GM21723 (cell line): ENCODE data around the gene INCA1.
"Not testable (repeated sequence)": the region's sequence is repeated elsewhere in the genome, so short reads cannot be mapped to it uniquely, and the experiment has no call there.

ENCODE experiments used
- ATAC-seq: cut with Tn5 transposase; IDR thresholded peaks from one replicate; pipeline ENCODE4 v1.9.1; 2021; ENCODE audit warnings: mild to moderate bottlenecking, moderate library complexity; ENCODE audit not compliant: unreplicated experiment

INCA1 gene, protein sequence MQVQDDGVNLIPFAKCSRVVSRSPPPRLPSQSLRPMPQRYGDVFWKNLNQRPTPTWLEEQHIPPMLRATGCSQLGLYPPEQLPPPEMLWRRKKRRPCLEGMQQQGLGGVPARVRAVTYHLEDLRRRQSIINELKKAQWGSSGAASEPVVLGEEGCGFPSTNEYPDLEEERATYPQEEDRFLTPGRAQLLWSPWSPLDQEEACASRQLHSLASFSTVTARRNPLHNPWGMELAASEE

DNA sequence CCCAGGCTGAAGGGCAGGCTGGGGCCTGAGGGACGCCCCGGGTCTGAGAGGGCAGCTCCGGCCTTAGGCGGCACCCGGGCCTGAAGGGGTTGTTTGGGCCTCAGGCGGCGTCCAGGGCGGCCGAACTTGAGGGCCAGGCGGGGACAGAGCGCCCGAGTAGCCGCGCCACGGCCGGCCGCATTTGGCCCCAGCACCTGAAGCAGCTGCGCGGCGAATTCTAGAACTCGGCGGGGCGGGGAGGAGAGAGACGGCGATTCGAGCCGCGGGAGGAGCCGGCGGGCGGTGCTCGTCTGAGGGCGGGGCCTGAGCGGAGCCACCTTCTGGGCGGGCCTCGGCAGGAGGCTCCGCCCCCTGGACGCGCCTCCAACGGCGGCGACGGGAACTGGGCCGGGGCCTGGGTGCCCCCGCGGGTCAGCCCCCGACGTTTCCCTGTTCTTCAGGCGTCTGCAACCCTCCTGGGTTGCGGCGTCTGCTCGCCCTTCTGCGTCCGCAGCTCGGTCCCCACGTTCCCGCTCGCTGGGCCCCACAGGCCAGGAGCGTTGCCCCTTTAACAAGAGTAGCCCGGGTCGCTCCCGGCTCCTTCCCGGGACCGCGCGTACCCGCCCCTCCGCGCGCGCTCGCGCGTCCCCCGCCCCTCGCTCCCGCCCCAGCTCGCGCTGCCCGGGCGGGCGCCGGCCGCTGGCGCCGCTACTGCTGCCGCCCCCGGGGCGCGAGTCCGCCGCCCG lies at the start of gene INCA1, which contains the start of gene KIF1C:
Gene INCA1 (minus strand): TSS at position 221 of the 725 bp plus-strand sequence. CDS start 3,085 bp downstream, outside the sequence.
Gene KIF1C (plus strand): TSS at position 649 of the 725 bp plus-strand sequence. CDS start 2,297 bp downstream, outside the sequence.
- ATAC-seq, result peak; percentile 85

DNA sequence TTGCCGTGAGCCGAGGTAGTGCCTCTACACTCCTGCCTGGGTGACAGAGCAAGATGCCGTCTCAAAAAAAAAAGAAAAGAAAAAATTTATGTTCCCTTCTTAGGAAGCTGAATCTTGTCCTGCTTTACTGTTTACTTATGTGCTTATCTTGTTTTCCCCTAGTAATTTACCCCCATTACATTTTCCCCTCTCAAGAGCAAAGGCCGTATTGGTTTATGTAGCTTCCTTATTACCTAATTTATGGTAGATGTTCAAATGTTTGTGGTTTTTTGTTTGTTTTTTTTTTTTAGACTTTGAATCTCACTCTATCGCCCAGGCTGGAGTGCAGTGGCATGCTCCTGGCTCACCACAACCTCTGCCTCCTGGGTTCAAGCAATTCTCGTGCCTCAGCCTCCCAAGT lies 48.2 kb upstream of the INCA1 start:
- no peak for ATAC-seq

DNA sequence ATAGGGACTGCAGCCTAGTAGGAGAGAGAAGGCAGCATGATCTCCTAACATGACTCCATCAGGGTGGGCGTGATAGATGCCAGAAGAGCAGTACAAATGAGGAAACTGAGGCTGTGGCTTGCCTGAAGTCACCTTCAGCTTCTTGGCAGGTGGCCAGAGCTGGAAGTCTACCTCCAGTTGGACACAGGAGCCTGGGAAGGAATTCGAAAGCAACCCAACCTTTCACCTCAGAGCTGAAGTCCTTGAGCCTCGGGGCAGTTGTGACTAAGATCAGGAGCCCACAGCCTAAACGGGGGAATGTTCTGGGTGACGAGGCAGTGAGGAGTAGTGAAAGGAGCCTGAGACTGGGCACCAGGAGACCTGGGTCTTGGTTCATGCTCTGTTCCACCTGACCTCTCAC lies 47.3 kb upstream of the INCA1 start:
- no peak for ATAC-seq

DNA sequence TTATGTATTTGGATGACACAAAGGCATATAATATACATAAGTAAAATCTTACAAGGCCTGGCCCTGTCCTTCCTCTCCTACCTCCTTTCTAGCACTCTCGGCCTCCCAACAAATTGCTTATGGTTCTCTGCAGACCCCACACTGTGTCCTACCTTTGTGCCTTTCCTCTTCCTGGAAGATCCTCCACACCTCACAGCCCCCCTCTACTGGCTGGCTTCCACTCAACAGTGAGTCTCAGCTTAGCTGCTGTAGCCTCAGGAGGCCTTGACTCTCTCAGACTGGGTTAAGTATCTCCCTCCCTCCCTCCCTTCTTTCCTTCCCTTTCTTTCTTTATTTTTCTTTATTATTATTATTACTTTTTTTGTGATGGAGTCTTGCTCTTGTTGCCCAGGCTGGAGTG lies 46.2 kb upstream of the INCA1 start:
- no peak for ATAC-seq

DNA sequence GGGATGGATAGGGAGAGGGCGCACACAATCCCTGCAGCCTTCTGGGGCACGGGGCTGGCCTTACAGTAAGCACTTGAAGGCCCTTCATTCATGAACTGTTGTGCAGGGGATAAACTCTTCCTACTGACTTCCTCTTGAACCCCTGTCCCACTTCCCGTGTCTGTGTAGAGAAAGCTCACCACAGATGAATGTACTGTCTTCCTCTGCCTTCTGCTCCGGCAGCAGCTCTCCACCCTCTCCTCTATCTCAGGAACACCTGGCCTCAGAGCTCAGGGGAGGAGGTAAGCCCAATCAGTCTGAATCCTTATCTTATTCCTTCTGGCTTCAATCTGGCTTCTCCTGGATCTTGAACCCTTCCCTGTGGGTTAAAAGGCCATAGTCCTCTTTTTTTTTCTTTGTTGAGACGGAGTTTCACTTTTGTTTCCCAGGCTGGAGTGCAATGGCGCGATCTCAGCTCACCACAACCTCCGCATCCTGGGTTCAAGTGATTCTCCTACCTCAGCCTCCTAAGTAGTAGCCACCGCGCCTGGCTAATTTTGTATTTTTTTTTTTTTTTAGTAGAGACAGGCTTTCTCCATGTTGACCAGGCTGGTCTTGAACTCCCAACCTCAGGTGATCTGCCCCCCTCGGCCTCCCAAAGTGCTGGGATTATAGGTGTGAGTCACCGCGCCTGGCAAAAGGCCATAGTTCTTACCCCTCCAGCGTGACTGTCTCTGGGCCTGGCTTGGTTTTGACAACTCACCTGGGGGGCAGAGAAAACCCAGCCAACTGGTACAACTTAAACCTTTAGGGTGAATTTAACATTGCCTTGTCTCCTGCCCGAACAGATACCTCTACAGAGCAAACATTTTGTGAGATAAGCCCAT lies 45.1 kb upstream of the INCA1 start:
- no peak for ATAC-seq

DNA sequence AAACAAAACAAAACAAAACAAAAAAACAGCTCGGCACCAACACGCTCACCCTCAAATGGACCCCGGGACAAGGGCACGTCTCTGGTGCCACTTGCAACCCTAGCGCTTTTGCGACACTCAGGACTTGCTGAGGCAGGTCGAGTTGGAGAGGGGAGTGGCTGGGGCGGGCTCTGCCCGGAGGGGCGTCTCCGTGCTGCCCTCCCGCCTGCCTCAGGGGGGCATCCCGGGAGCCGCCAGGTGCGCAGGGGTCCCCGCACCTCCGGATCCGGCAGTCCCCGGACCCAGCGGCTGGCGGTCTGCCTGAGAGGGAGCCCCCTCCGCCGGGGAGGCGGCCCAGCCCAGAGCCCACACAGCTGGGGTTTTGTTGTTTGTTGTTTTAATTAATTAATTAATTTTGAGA lies 38.0 kb upstream of the INCA1 start, which contains the start of gene SLC52A1:
Gene SLC52A1 (minus strand): TSS at position 112 of the 400 bp plus-strand sequence. CDS start 820 bp downstream, outside the sequence.
- no peak for ATAC-seq

DNA sequence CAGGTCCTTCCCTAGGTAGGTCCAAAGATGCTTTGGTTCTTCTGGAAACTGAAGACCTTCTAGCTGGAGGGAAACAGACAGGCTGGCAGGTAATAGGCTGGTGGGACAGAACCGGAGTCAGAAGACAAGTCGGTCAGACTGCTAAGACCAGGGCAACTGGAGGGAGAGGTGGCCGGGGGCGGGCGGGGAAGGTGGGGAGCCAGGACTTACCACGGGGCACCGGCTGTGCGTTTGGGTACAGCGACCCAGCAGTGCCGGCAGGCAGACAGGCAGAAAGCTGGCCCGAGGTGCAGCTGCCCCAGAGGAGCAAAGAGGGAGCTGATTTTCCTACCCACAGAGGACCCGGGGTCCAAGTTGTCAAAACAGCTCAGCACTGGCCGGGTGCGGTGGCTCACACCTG lies 37.3 kb upstream of the INCA1 start:
- no peak for ATAC-seq

DNA sequence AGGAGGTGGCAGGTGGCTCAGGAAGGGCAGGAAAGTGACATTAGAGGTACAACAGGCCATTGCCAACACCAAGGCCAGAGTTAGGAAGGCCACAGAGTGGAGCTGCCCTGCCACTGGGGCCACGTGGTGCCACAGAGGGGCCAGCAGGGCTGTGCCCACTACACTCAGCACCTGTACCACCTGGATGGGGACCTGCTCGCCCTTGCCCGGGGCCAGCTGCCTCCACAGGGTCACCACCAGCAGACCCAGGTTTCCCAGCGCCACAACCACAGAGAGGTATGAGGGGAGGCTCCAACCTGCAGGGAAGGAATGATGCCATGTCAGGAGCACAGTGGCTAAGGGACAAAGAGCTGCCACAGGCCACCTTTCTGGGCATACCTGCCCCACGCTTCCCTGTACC lies 36.7 kb upstream of the INCA1 start:
- ATAC-seq, result no peak

DNA sequence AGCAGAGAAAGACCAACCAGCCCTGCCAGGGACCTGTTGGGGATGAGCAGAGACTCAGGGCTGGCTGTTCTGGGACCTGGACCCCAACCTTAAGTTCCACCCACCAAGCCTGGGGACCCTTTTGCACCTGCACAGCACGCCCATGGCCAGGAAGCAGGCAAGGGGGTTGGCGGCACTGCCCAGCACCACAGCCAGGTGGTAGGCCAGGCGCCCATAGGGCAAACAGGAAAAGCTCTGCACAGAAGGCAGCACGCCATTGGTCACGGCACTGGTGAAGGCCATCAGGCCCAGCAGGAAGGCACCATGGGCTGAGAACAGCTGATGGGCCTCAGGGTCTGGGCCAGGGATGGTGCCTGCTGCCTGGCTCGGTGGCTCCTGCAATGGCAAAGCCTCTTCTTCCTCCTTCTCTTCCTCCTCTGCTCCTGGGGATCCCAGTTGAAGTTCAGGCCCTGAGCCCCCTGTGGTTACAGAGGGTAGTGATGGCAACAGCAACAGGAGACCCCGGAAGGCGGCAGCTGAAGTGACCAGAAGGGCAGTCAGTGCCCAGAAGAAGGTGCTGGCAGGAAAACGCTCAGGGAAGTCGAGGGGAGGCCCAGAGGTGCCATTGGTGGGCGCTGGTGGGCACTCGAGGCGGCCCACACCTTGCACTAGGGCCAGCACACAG lies 36.2 kb upstream of the INCA1 start:
- ATAC-seq, result no peak

DNA sequence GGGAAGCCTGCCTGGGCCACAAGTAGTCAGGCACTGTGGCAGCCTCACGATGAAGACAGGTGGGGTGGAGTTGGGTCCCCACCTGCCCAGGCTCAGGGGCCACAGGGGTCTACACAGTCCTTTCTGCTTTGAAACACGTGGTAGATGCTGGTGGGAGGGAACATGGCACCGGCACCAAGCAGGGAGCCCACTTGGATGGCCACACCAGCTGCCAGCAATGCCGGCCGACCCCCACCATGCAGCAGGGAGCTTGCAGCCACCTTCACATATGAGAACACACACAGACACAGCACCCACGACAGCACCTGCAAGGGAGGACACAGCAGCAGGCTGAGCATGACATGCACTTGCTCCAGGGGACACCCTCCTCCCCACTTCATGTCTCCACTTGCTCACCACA lies 35.5 kb upstream of the INCA1 start:
- ATAC-seq, result no peak

DNA sequence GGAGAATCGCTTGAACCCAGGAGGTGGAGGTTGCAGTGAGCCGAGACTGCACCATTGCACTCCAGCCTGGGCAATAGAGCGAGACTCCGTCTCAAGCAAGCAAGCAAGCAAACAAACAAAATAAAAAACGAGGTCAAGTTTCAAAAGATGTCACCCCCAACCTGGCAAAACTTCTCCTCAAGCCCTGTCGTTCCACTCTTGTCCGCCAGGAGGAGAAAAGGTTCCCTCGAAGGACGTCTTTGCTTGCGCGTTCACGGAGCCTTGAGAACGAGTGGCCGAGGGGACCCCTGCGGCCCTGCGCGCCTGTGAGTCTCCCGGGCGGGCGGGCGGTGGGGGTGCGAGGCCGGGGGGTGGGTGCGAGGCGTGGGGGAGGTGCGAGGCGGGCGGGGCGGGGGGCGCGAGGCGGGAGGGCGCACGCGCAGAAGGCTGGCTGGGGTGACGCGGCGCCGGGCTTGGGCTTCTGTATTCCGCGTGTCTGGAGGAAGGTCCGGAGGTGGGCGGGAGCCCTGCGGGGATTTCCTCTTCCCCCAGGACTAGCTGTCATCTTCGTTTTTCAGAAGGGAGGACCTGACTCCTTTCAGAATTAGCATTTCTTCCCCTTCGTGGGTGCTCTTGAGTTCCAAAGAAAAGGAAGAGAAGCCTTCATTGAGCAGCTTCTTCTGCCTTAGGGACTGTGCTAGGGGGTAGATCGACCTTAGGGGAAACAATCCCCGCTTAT lies 34.2 kb upstream of the INCA1 start:
- peak; percentile 69 for ATAC-seq

DNA sequence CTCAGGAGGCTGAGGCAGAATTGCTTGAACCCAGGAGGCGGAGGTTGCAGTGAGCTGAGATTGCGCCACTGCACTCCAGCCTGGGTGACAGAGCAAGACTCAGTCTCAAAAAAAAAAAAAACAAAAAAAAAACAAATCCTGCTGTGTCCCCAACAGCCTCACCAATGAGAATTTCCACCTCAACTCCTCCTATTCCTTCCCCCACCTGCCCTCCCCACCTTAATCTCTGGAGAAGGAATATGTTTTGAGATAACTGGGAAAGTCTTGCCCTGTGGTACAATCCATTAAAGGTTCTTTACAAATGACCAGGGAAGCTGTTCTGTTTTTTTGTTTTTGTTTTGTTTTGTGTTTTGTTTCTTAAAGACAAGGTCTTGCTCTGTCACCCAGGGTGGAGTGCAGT lies 32.8 kb upstream of the INCA1 start:
- not testable (repeated sequence) for ATAC-seq

DNA sequence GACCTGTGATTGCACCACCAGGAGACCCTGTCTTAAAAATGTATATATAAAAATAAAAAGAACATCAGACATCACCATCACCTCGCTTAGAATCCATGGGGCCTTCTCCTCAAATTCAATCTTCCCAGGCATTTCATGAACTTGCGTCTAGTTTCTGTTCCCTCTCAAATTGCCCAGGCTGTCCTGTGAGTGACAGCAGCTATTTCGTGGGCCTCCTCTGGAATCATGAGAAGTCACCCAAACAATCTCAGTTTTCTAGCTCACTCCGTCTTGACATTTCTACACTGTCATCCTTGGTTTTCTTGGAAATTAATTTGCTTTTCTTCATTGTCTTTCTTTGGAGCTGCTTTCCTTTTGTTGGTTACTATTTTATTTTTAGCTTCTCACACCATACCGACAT lies 30.6 kb upstream of the INCA1 start:
- ATAC-seq, result no peak

DNA sequence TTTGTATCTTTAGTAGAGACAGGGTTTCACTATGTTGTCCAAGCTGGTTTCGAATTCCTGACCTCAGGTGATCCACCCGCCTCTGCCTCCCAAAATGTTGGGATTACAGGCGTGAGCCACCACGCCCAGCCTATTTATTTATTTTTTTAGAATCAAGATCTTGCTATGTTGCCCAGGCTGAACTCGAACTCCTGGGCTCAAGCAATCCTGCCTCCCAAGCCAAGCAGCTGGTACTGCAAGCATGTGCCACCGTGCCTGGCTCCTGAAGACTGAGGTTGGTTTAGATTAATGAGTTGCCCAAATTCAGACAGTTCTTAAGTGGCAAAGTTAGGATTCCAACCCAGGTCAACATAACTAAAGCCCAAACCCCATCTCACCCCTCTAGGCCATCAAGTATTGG lies 30.0 kb upstream of the INCA1 start:
- ATAC-seq, result no peak

DNA sequence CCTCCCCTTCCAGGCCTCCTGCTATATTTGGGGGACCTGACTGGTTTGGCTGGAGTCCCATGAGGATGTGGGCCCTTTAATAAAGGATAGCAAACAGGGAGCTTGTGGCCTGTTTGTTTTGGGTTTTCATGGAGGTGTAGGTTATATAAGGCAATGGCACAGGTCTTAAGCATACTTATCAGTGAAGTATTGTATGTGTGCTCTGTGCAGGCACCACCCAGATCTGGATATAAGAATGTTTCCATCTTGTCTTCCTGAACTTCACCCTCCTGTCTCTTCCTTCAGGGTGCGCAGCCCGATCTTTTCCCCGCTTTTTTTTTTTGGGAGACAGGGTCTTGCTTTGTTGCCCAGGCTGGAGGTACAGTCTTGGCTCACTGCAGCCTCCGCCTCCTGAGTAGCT lies 27.3 kb upstream of the INCA1 start:
- no peak for ATAC-seq

DNA sequence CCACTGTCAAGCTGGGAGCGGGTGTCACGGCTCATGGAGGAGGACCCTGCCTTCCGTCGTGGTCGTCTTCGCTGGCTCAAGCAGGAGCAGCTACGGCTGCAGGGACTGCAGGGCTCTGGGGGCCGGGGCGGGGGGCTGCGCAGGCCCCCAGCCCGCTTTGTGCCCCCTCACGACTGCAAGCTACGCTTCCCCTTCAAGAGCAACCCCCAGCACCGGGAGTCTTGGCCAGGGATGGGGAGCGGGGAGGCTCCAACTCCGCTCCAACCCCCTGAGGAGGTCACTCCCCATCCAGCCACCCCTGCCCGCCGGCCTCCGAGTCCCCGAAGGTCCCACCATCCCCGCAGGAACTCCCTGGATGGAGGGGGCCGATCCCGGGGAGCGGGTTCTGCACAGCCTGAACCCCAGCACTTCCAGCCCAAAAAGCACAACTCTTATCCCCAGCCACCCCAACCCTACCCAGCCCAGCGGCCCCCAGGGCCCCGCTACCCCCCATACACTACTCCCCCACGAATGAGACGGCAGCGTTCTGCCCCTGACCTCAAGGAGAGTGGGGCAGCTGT lies 26.3 kb upstream of the INCA1 start:
- no peak for ATAC-seq

DNA sequence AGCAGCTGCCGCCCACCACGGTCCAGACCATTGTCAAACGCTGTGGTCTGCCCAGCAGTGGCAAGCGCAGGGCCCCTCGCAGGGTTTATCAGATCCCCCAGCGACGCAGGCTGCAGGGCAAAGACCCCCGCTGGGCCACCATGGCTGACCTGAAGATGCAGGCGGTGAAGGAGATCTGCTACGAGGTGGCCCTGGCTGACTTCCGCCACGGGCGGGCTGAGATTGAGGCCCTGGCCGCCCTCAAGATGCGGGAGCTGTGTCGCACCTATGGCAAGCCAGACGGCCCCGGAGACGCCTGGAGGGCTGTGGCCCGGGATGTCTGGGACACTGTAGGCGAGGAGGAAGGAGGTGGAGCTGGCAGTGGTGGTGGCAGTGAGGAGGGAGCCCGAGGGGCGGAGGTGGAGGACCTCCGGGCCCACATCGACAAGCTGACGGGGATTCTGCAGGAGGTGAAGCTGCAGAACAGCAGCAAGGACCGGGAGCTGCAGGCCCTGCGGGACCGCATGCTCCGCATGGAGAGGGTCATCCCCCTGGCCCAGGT lies 24.9 kb upstream of the INCA1 start:
- ATAC-seq, result no peak

DNA sequence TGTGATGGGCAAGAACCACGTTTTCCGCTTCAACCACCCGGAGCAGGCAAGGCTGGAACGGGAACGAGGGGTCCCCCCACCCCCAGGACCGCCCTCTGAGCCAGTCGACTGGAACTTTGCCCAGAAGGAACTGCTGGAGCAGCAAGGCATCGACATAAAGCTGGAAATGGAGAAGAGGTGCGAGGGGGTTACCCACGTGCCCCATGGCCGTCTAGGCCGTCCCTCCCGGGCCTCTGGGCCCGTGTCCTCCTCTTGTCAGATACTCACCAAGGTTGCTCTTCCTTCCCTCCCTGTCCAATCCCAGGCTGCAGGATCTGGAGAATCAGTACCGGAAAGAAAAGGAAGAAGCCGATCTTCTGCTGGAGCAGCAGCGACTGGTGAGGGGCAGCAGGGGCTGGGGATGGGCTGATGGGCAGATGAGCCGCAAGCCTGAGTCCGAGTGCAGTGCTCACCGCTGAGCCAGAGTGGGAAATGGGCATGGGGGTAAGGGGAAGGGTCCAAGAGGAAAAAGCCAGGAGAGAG lies 23.2 kb upstream of the INCA1 start:
- ATAC-seq, result no peak

DNA sequence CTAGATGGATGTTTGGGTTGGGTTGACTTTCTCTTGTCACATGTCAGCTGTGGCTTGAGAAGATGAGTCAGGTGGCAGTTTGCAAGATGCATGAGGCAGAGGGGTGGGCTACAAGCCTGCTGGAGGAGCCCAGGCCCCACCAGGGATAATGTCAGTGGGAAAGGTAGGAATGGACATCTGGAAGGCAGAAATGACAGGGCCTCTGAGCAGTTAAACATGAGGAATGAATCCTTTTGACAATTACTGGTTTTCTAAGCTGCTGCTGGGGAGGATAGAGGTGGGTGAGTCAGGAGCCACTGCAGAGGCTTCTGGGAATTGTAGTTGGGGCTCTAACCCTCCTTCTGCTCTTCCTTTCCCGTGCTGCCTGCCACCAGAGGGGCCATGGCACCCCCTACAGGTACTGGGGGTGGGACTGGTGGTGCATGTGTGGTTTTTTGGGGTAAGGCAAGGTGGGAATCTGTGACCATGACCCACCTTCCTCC lies 22.2 kb upstream of the INCA1 start:
- no peak for ATAC-seq
